H9 (cell line): ENCODE results near the gene FCRL2. TPM values are rescaled to one million over a fixed set of nuclear protein-coding genes. Genes with fewer than 3 reads are reported as not detected.

Experiments used
- DNase-seq: peaks from one replicate; pipeline ENCODE4 v3.0.0-alpha.2; 2017
- H2AFZ ChIP-seq: one replicate; pipeline ENCODE4 v1.6.1; 2013; ENCODE audit warnings: mild to moderate bottlenecking, low read length, control low read depth, moderate library complexity
- H2AK5ac ChIP-seq: 2 replicates; pipeline ENCODE4 v1.6.1; 2013; ENCODE audit warnings: low read length, control low read depth, mixed read lengths; ENCODE audit not compliant: insufficient read length
- H2BK120ac ChIP-seq: one replicate; pipeline ENCODE4 v1.6.1; 2013; ENCODE audit warnings: low read depth, mild to moderate bottlenecking, low read length, control low read depth, inconsistent platforms; ENCODE audit not compliant: poor library complexity, severe bottlenecking
- H2BK12ac ChIP-seq: 2 replicates; pipeline ENCODE4 v1.6.1; 2013; ENCODE audit warnings: low read length, control low read depth, mixed read lengths, low read depth; ENCODE audit not compliant: insufficient read length
- H2BK15ac ChIP-seq: 2 replicates; pipeline ENCODE4 v1.6.1; 2013; ENCODE audit warnings: low read depth, low read length, control low read depth
- H2BK20ac ChIP-seq: one replicate; pipeline ENCODE4 v1.6.1; 2013; ENCODE audit warnings: low read depth, mild to moderate bottlenecking, low read length, control low read depth, inconsistent platforms; ENCODE audit not compliant: poor library complexity, severe bottlenecking
- H2BK5ac ChIP-seq: 2 replicates; pipeline ENCODE4 v1.6.1; 2013; ENCODE audit warnings: low read length, control low read depth, mixed read lengths; ENCODE audit not compliant: insufficient read length
- H3K14ac ChIP-seq: 2 replicates; pipeline ENCODE4 v1.6.1; 2013; ENCODE audit warnings: low read length, control low read depth; ENCODE audit not compliant: insufficient read depth
- H3K18ac ChIP-seq: 2 replicates; pipeline ENCODE4 v1.6.1; 2013; ENCODE audit warnings: low read depth, mild to moderate bottlenecking, mixed read lengths, low read length, control low read depth; ENCODE audit not compliant: insufficient read length
- H3K23ac ChIP-seq: 2 replicates; pipeline ENCODE4 v1.6.1; 2013; ENCODE audit warnings: low read length, control low read depth, mixed read lengths, low read depth; ENCODE audit not compliant: insufficient read length
- H3K23me2 ChIP-seq: 2 replicates; pipeline ENCODE4 v1.6.1; 2013; ENCODE audit warnings: low read depth, mild to moderate bottlenecking, mixed read lengths, low read length, control low read depth; ENCODE audit not compliant: insufficient read length, poor library complexity, severe bottlenecking
- H3K27ac ChIP-seq: 2 replicates; pipeline ENCODE4 v1.5.1; 2013; ENCODE audit warnings: low read length, control low read depth, mixed read lengths, low read depth; ENCODE audit not compliant: insufficient read length
- H3K27me3 ChIP-seq: 2 replicates; pipeline ENCODE4 v1.6.1; 2013; ENCODE audit warnings: low read length, control low read depth, inconsistent platforms; ENCODE audit not compliant: insufficient read depth
- H3K4ac ChIP-seq: 2 replicates; pipeline ENCODE4 v1.6.1; 2013; ENCODE audit warnings: low read depth, mild to moderate bottlenecking, control low read depth, inconsistent platforms, low read length, moderate library complexity
- H3K4me1 ChIP-seq: 2 replicates; pipeline ENCODE4 v1.6.1; 2013; ENCODE audit warnings: low read length, control low read depth, inconsistent platforms; ENCODE audit not compliant: insufficient read depth
- H3K4me2 ChIP-seq: 2 replicates; pipeline ENCODE4 v1.6.1; 2013; ENCODE audit warnings: low read length, control low read depth, mixed read lengths; ENCODE audit not compliant: insufficient read length, insufficient read depth
- H3K56ac ChIP-seq: 2 replicates; pipeline ENCODE4 v1.6.1; 2013; ENCODE audit warnings: low read depth, mild to moderate bottlenecking, mixed read lengths, low read length, control low read depth; ENCODE audit not compliant: insufficient read length
- H3K79me1 ChIP-seq: 2 replicates; pipeline ENCODE4 v1.6.1; 2013; ENCODE audit warnings: low read depth, mild to moderate bottlenecking, moderate library complexity, low read length, control low read depth, inconsistent platforms; ENCODE audit not compliant: insufficient read depth, poor library complexity, severe bottlenecking
- H3K79me2 ChIP-seq: 2 replicates; pipeline ENCODE4 v1.6.1; 2013; ENCODE audit warnings: low read length, control low read depth, inconsistent platforms; ENCODE audit not compliant: insufficient read depth
- H3K9ac ChIP-seq: 2 replicates; pipeline ENCODE4 v1.6.1; 2013; ENCODE audit warnings: low read length, control low read depth, mixed read lengths; ENCODE audit not compliant: insufficient read length; ENCODE audit errors: extremely low read depth
- H3K9me3 ChIP-seq: one replicate; pipeline ENCODE4 v1.6.1; 2013; ENCODE audit warnings: low read depth, low read length, inconsistent platforms; ENCODE audit not compliant: control insufficient read depth
- H3T11ph ChIP-seq: one replicate; pipeline ENCODE4 v1.6.1; 2013; ENCODE audit warnings: mild to moderate bottlenecking, low read length, control low read depth, inconsistent platforms
- H4K20me1 ChIP-seq: one replicate; pipeline ENCODE4 v1.6.1; 2013; ENCODE audit not compliant: control insufficient read depth, insufficient read length, insufficient read depth
- H4K5ac ChIP-seq: 2 replicates; pipeline ENCODE4 v1.6.1; 2013; ENCODE audit warnings: low read depth, mild to moderate bottlenecking, mixed read lengths, low read length, control low read depth; ENCODE audit not compliant: insufficient read length
- H4K8ac ChIP-seq: replicated peaks from 2 replicates; pipeline ENCODE4 v1.6.1; 2013; ENCODE audit warnings: low read length, control low read depth, mixed read lengths, low read depth; ENCODE audit not compliant: insufficient read length
- H4K91ac ChIP-seq: 2 replicates; pipeline ENCODE4 v1.6.1; 2013; ENCODE audit warnings: low read depth, mild to moderate bottlenecking, moderate library complexity, mixed read lengths, low read length, control low read depth; ENCODE audit not compliant: insufficient read length
- H3K27ac Mint-ChIP-seq, 3 experiments: 2 replicates in 2 of 3; 3 replicates in 1 of 3; pipeline ENCODE4 v1.8.0; 2020 to 2021; ENCODE audit warnings: mixed read lengths in 3 of 3, mild to moderate bottlenecking in 1 of 3, moderate library complexity in 1 of 3
- H3K27me3 Mint-ChIP-seq: 2 replicates; pipeline ENCODE4 v1.8.0; 2021; ENCODE audit warnings: low read depth, mild to moderate bottlenecking, moderate library complexity, mixed read lengths
- H3K36me3 Mint-ChIP-seq, 3 experiments: 2 replicates in 2 of 3; 3 replicates in 1 of 3; pipeline ENCODE4 v1.8.0; 2020 to 2021; ENCODE audit warnings: low read depth in 3 of 3, mixed read lengths in 3 of 3; ENCODE audit not compliant: insufficient read depth in 1 of 3
- H3K4me1 Mint-ChIP-seq, 2 experiments: 2 replicates each; pipeline ENCODE4 v1.8.0; 2020; ENCODE audit warnings: mixed read lengths in 2 of 2
- H3K4me3 Mint-ChIP-seq, 2 experiments: 2 replicates in 1 of 2; 3 replicates in 1 of 2; pipeline ENCODE4 v1.8.0; 2020 to 2021; ENCODE audit warnings: mild to moderate bottlenecking in 2 of 2, mixed read lengths in 2 of 2, moderate library complexity in 1 of 2
- H3K9me3 Mint-ChIP-seq, 2 experiments: 2 replicates in 1 of 2; 3 replicates in 1 of 2; pipeline ENCODE4 v1.8.0; 2020; ENCODE audit warnings: mild to moderate bottlenecking in 2 of 2, mixed read lengths in 2 of 2, moderate library complexity in 1 of 2
- WGBS: extraction: QIAGEN DNeasy Blood & Tissue Kit; methylation state at CpG from one replicate; pipeline ENCODE4 v1.1.7; 2013; ENCODE audit warnings: missing lambda C conversion rate, low lambda C conversion rate, mixed read lengths; ENCODE audit not compliant: insufficient read length; ENCODE audit errors: extremely low coverage; 5-methylcytosine and 5-hydroxymethylcytosine counted together
- total RNA-seq: library from RNA; stranded (reverse); gene quantifications from 2 replicates; pipeline ENCODE4 v1.2.1, GENCODE V29; 2021
- TF ChIP-seq, protein P1 (sequence below): fragments of 200-600 bp; sonication (generic); conservative IDR thresholded peaks from 3 replicates; pipeline ENCODE4 v1.8.0; 2021; ENCODE audit warnings: antibody characterized with exemption, mild to moderate bottlenecking

The FCRL2 gene
- total RNA-seq, 1 experiment from 2014 or later: not detected

DNA sequence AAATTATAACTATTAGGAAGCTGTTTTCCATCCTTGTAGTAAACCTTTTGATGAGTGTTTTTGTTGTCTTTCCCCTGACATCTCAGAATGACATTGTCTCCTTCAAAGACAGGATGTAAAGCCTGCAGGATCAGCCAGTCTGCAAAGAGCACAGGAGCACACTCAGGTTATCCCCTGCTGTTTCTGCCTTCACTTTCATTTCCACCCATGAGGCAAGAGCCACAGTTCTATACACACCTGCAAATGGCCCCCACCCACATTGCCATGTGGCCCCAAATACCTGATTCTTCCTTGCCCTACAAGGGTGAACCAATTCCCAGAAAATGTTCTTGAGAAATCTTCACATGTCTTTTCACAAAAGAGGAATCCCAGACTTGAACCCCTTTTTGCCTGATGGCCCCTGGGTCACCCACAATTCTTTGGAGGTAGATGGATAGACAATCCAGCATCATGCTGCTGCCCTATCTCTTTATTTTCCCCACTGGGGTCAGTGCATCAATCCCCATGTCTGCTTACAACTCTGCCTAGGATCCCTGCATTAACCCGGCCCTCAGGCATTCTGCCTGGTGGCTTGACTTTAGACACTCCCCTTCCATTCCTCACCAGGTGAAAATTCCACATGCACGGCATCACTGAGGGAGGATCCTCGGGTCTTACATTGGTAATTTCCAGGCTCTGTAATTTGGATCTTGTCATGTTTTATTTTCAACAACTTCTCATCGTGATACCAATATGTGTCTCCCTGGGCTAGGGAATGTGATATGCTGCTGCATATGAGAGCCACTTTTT is 79.0 kb downstream of the FCRL2 start:
- H2BK12ac ChIP-seq: no peak overlapping the region

More for the DNA sequence above, 79.0 kb downstream of the FCRL2 start:
- H2BK20ac ChIP-seq: no peak overlapping the region
- H3T11ph ChIP-seq: no peak overlapping the region
- H2AFZ ChIP-seq: no peak overlapping the region
- no peaks in the 10 kb centered on the region for H3K79me1 ChIP-seq
- no peaks in the 10 kb centered on the region for H3K79me2 ChIP-seq
- H4K91ac ChIP-seq: no peak overlapping the region
- H2BK15ac ChIP-seq: no peak overlapping the region
- TF ChIP-seq, protein P1, sequence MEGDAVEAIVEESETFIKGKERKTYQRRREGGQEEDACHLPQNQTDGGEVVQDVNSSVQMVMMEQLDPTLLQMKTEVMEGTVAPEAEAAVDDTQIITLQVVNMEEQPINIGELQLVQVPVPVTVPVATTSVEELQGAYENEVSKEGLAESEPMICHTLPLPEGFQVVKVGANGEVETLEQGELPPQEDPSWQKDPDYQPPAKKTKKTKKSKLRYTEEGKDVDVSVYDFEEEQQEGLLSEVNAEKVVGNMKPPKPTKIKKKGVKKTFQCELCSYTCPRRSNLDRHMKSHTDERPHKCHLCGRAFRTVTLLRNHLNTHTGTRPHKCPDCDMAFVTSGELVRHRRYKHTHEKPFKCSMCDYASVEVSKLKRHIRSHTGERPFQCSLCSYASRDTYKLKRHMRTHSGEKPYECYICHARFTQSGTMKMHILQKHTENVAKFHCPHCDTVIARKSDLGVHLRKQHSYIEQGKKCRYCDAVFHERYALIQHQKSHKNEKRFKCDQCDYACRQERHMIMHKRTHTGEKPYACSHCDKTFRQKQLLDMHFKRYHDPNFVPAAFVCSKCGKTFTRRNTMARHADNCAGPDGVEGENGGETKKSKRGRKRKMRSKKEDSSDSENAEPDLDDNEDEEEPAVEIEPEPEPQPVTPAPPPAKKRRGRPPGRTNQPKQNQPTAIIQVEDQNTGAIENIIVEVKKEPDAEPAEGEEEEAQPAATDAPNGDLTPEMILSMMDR: no peak
- H3K9me3 Mint-ChIP-seq: no peaks in the 10 kb centered on the region
- no peak overlapping the region for H2BK120ac ChIP-seq
- H4K20me1 ChIP-seq: no peaks in the 10 kb centered on the region
- no peak overlapping the region for H3K18ac ChIP-seq
- no peak overlapping the region for H3K14ac ChIP-seq
- no peaks in the 10 kb centered on the region; the same call in 1 of the 2 replicates for H3K27me3 Mint-ChIP-seq
- no peak overlapping the region for H4K5ac ChIP-seq
- no peak overlapping the region for H3K27ac Mint-ChIP-seq
- H2AK5ac ChIP-seq: no peak overlapping the region
- H3K27me3 ChIP-seq: no peaks in the 10 kb centered on the region
- no peak overlapping the region for H3K27ac ChIP-seq
- H3K4me2 ChIP-seq: no peak overlapping the region
- WGBS: no CpG with 5 or more reads among the region's 4 CpGs
- no peak for DNase-seq
- H2BK5ac ChIP-seq: no peak overlapping the region
- no peaks in the 10 kb centered on the region for H3K4me1 ChIP-seq
- no peak overlapping the region for H4K8ac ChIP-seq
- H3K9me3 ChIP-seq: no peaks in the 10 kb centered on the region
- H3K56ac ChIP-seq: no peak overlapping the region
- no peaks in the 10 kb centered on the region for H3K23me2 ChIP-seq
- H3K9ac ChIP-seq: no peak overlapping the region
- H3K4me1 Mint-ChIP-seq: peaks cover 7 to 19% of the 10 kb centered on the region in 2 experiments
- H3K4ac ChIP-seq: no peak overlapping the region
- H3K4me3 Mint-ChIP-seq: no peak overlapping the region; a peak in 1 of 5 replicates
- no peak overlapping the region for H3K23ac ChIP-seq
- H3K36me3 Mint-ChIP-seq: no peaks in the 10 kb centered on the region
